Vagina (tissue), 2 donors: Measurements from ENCODE around the gene GAREM1. TPM values are rescaled to one million over a fixed set of nuclear protein-coding genes. Genes with fewer than 3 reads are reported as not detected.

Experiments
- DNase-seq, 2 donors: peaks; one replicate each; pipeline ENCODE4 v3.0.0-alpha.2; 2017; ENCODE audit errors: extremely low spot score in 2 of 2
- H3K27ac ChIP-seq: fragments of 200-600 bp; sonication (generic); one replicate; pipeline ENCODE4 v1.5.1; 2019
- H3K27me3 ChIP-seq: fragments of 200-600 bp; sonication (generic); one replicate; pipeline ENCODE4 v1.5.1; 2019
- H3K36me3 ChIP-seq, 2 donors: fragments of 200-600 bp; sonication (generic); one replicate each; pipeline ENCODE4 v1.5.1; 2017 to 2019
- H3K4me1 ChIP-seq: fragments of 200-600 bp; sonication (generic); one replicate; pipeline ENCODE4 v1.5.1; 2019
- H3K4me3 ChIP-seq, 2 donors: fragments of 200-600 bp; sonication (generic); 1 replicate in 1 of 2; 2 replicates in 1 of 2; pipeline ENCODE4 v1.5.1; 2016 to 2019
- H3K9me3 ChIP-seq: fragments of 200-600 bp; sonication (generic); one replicate; pipeline ENCODE4 v1.5.1; 2019
- CTCF ChIP-seq, 3 experiments: fragments of 450-650 bp in 2 of 3; fragments of 200-600 bp in 1 of 3; sonication (generic) in 1 of 3; IDR thresholded peaks; one replicate each; pipeline ENCODE4 v1.5.1; 2017 to 2019; ENCODE audit warnings: antibody characterized with exemption in 3 of 3, mild to moderate bottlenecking in 2 of 3, moderate library complexity in 2 of 3
- POLR2A ChIP-seq, 2 donors: fragments of 450-650 bp; IDR thresholded peaks; one replicate each; pipeline ENCODE4 v1.6.1; 2017; ENCODE audit warnings: antibody characterized with exemption in 2 of 2, mild to moderate bottlenecking in 2 of 2, moderate library complexity in 2 of 2
- POLR2AphosphoS5 ChIP-seq, 2 donors: sonication (generic); formaldehyde crosslinking; IDR thresholded peaks; one replicate each; pipeline ENCODE4 v1.9.0; 2017; ENCODE audit warnings: antibody characterized with exemption in 2 of 2, mild to moderate bottlenecking in 2 of 2, low read depth in 1 of 2; ENCODE audit not compliant: insufficient read depth in 1 of 2
- intact Hi-C: fragments of 100-400 bp; cut with DNase I; formaldehyde crosslinking; loops from one replicate; pipeline ENCODE4 v1.15.1; 2023
- total RNA-seq: library from RNA; depleted of rRNA; stranded (reverse); fragments of >200 nt; gene quantifications from one replicate; pipeline ENCODE4 v1.2.3, GENCODE V29; 2016

The GAREM1 gene
- total RNA-seq, 1 donor from 2014 or later = 15.7 TPM

DNA sequence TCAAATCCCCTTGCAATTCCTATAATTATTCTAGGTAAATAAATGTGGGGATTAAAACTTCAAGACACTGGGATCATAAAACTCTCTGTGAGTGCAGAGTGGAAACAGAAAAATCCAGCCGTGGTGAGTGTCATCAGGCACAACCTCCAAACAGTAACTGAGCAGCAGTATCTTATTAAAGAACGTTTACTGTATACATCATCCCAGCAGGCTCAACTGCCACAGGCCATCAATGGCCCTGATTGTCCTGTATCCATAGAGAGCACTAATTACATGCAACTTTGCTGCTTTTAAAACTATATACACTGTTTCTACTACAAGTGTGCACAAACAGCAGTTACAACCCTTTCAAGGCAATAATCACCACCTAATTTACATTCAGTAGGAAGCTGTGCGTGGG is 23.9 kb downstream of the GAREM1 start:
- Histone ChIP-seq H3K36me3 (no peaks in the 10 kb centered on the region), H3K4me1 (peaks cover 30% of the 10 kb centered on the region), H3K27me3 (no peaks in the 10 kb centered on the region), H3K4me3 (no peak overlapping the region), H3K27ac (no peak overlapping the region), H3K9me3 (no peaks in the 10 kb centered on the region)
- no peak for TF ChIP-seq POLR2A (IDR thresholded peaks at IDR 0.05)
- TF ChIP-seq POLR2AphosphoS5 (IDR thresholded peaks at IDR 0.05; ENCODE audit: insufficient read depth in 1 of 2, low read depth in 1 of 2) = no peak
- no peak for TF ChIP-seq CTCF (IDR thresholded peaks at IDR 0.05)
- no peak for DNase-seq
- intact Hi-C loops = no loop called here

GRCh38 chr18:32445846-32446245 is 24.8 kb downstream of the GAREM1 start:
- H3K9me3 ChIP-seq = no peaks in the 10 kb centered on the region
- H3K4me1 ChIP-seq = peaks cover 35% of the 10 kb centered on the region
- H3K36me3 ChIP-seq = no peaks in the 10 kb centered on the region
- intact Hi-C loops = no loop called here
- no peaks in the 10 kb centered on the region for H3K27me3 ChIP-seq
- DNase-seq = no peak
- TF ChIP-seq POLR2AphosphoS5 (IDR thresholded peaks at IDR 0.05; ENCODE audit: insufficient read depth in 1 of 2, low read depth in 1 of 2) (no peak), CTCF (IDR thresholded peaks at IDR 0.05) (no peak), POLR2A (IDR thresholded peaks at IDR 0.05) (no peak)
- H3K4me3 ChIP-seq = no peak overlapping the region
- no peak overlapping the region for H3K27ac ChIP-seq

- intact Hi-C loops = no loop called here
- Histone ChIP-seq H3K4me3 (no peak overlapping the region), H3K27ac (no peak overlapping the region), H3K36me3 (no peaks in the 10 kb centered on the region), H3K4me1 (peaks cover 23% of the 10 kb centered on the region), H3K27me3 (no peaks in the 10 kb centered on the region), H3K9me3 (no peaks in the 10 kb centered on the region)
- no peak for TF ChIP-seq POLR2A (IDR thresholded peaks at IDR 0.05)
- no peak for TF ChIP-seq POLR2AphosphoS5 (IDR thresholded peaks at IDR 0.05; ENCODE audit: insufficient read depth in 1 of 2, low read depth in 1 of 2)
- no peak for TF ChIP-seq CTCF (IDR thresholded peaks at IDR 0.05)
- DNase-seq = no peak
Observed at GRCh38 chr18:32443706-32444215, 26.9 kb downstream of the GAREM1 start.

DNA sequence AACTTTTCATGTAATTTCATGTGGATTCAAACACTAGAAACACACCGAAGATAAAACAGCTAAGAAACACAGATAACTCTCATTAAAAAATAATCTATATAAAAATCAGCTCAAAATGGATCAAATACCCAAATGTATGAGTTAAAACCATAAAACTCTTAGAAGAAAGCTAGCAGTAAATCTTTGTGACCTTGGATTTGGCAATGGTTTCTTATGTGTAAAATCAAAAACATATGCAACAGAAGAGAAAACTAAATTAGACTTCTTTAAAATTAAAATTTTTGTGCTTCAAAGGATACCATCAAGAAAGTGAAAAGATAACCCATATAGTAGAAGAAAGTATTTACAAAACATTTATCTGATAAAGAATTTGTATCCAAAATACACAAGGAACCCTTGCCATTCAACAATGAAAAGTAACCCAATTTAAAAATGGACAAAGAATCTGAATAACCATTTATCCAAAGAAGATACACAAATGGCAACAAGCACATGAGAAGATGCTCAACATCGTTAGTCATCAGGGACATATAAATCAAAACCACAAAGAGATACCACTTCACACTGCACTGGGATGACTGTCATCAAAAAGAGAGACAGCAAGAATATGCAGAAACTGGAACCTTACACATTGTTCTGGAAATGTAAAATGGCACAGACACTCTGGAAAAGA is 27.5 kb downstream of the GAREM1 start:
- DNase-seq = no peak
- Histone ChIP-seq H3K27ac (no peak overlapping the region), H3K27me3 (no peaks in the 10 kb centered on the region), H3K4me1 (peaks cover 23% of the 10 kb centered on the region), H3K36me3 (no peaks in the 10 kb centered on the region), H3K9me3 (no peaks in the 10 kb centered on the region), H3K4me3 (no peak overlapping the region)
- no peak for TF ChIP-seq POLR2A (IDR thresholded peaks at IDR 0.05)
- no peak for TF ChIP-seq POLR2AphosphoS5 (IDR thresholded peaks at IDR 0.05; ENCODE audit: insufficient read depth in 1 of 2, low read depth in 1 of 2)
- no peak for TF ChIP-seq CTCF (IDR thresholded peaks at IDR 0.05)
- intact Hi-C loops = no loop called here

DNA sequence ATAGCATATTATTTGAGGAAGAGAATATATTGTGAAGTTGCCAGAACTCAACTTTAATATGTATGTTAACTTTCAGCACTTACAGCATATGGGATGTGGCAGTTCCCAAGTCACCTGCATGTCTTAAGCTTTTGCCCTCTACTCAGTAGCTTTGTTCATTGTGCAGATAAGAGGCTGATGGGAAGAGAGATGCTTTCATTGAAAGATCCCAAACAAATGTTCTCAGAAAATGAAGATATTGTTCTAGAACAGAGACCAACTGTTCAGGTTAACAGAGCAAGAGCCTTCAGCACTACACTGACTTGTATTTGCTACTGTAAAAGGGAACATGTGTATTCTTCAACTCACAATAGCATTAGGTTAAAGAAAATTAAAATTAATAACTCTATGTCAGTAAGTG is 28.1 kb downstream of the GAREM1 start:
- Histone ChIP-seq H3K9me3 (no peaks in the 10 kb centered on the region), H3K4me1 (peaks cover 23% of the 10 kb centered on the region), H3K27ac (no peak overlapping the region), H3K27me3 (no peaks in the 10 kb centered on the region), H3K4me3 (no peak overlapping the region), H3K36me3 (no peaks in the 10 kb centered on the region)
- intact Hi-C loops = no loop called here
- no peak for DNase-seq
- TF ChIP-seq POLR2AphosphoS5 (IDR thresholded peaks at IDR 0.05; ENCODE audit: insufficient read depth in 1 of 2, low read depth in 1 of 2) = no peak
